Liver (tissue), 3 donors: ENCODE results near the gene RASGRF1.

Source experiments
- ATF3 ChIP-seq: IDR thresholded peaks from 2 replicates; pipeline ENCODE4 v1.6.1; 2016; ENCODE audit warnings: antibody characterized with exemption
- CTCF ChIP-seq: fragments of 150-350 bp; IDR thresholded peaks from 2 replicates; pipeline ENCODE4 v1.5.1; 2017; ENCODE audit warnings: improper control_type of control experiment, low read depth, low read length; ENCODE audit not compliant: missing input control
- HNF4A ChIP-seq, 2 donors: conservative IDR thresholded peaks; 2 replicates each; pipeline ENCODE4 v1.6.1; 2016; ENCODE audit warnings: antibody characterized with exemption in 2 of 2, mild to moderate bottlenecking in 2 of 2
- JUND ChIP-seq, 2 donors: IDR thresholded peaks; 2 replicates each; pipeline ENCODE4 v1.6.1; 2016; ENCODE audit warnings: antibody characterized with exemption in 2 of 2
- MAX ChIP-seq: IDR thresholded peaks from 2 replicates; pipeline ENCODE4 v1.6.1; 2016; ENCODE audit warnings: antibody characterized with exemption
- RAD21 ChIP-seq, 2 donors: IDR thresholded peaks; 2 replicates each; pipeline ENCODE4 v1.6.1; 2016; ENCODE audit warnings: antibody characterized with exemption in 2 of 2, mild to moderate bottlenecking in 2 of 2
- REST ChIP-seq: IDR thresholded peaks from 2 replicates; pipeline ENCODE4 v1.6.1; 2016; ENCODE audit warnings: antibody characterized with exemption, mild to moderate bottlenecking
- RXRA ChIP-seq, 2 donors: IDR thresholded peaks; 2 replicates each; pipeline ENCODE4 v1.6.1; 2017 to 2018; ENCODE audit warnings: antibody characterized with exemption in 2 of 2, mild to moderate bottlenecking in 1 of 2
- SP1 ChIP-seq: IDR thresholded peaks from 2 replicates; pipeline ENCODE4 v1.6.1; 2018; ENCODE audit warnings: antibody characterized with exemption, mild to moderate bottlenecking
- TAF1 ChIP-seq: conservative IDR thresholded peaks from 2 replicates; pipeline ENCODE4 v1.6.1; 2016; ENCODE audit warnings: antibody characterized with exemption, mild to moderate bottlenecking
- YY1 ChIP-seq: IDR thresholded peaks from 2 replicates; pipeline ENCODE4 v1.6.1; 2016; ENCODE audit warnings: antibody characterized with exemption, mild to moderate bottlenecking
- ZBTB33 ChIP-seq: IDR thresholded peaks from 2 replicates; pipeline ENCODE4 v1.6.1; 2016; ENCODE audit warnings: antibody characterized with exemption
- donor health status: healthy.
- donor health status: healthy.

GRCh38 chr15:78950343-78950742 lies 140.2 kb downstream of the RASGRF1 start:
- peak; percentile 72 for TF ChIP-seq ATF3
- TF ChIP-seq MAX: no peak
- no peak for TF ChIP-seq CTCF
- TF ChIP-seq ZBTB33: no peak
- TF ChIP-seq TAF1: no peak
- peak; percentile 90 to 93 for TF ChIP-seq HNF4A (conservative IDR thresholded peaks at IDR 0.05)
- peak; percentile 77 to 79 for TF ChIP-seq RXRA (IDR thresholded peaks at IDR 0.05)
- peak; percentile 62 for TF ChIP-seq REST
- peak; percentile 74 for TF ChIP-seq SP1
- TF ChIP-seq YY1: peak; percentile 84
- peak; percentile 12 to 19 for TF ChIP-seq RAD21 (IDR thresholded peaks at IDR 0.05)
- peak in 1 of 2 donors; percentile 48 for TF ChIP-seq JUND (IDR thresholded peaks at IDR 0.05)
